Nephron progenitor cell (in vitro differentiated cells): ENCODE results near the gene COMP.

Experiments used
- DNase-seq: peaks from one replicate; pipeline ENCODE4 v3.0.0; 2021
- H3K27ac Mint-ChIP-seq: 2 replicates; pipeline ENCODE4 v1.8.0; 2021; ENCODE audit warnings: mild to moderate bottlenecking, moderate library complexity, mixed read lengths
- H3K27me3 Mint-ChIP-seq: 2 replicates; pipeline ENCODE4 v1.8.0; 2021; ENCODE audit warnings: mild to moderate bottlenecking, low read depth, mixed read lengths; ENCODE audit not compliant: poor library complexity
- H3K36me3 Mint-ChIP-seq: 2 replicates; pipeline ENCODE4 v1.8.0; 2021; ENCODE audit warnings: low read depth, mixed read lengths
- H3K4me1 Mint-ChIP-seq: 2 replicates; pipeline ENCODE4 v1.8.0; 2021; ENCODE audit warnings: mixed read lengths
- H3K4me3 Mint-ChIP-seq: 2 replicates; pipeline ENCODE4 v1.8.0; 2021; ENCODE audit warnings: mild to moderate bottlenecking, moderate library complexity, mixed read lengths
- H3K9me3 Mint-ChIP-seq: 2 replicates; pipeline ENCODE4 v1.8.0; 2021; ENCODE audit warnings: mild to moderate bottlenecking, moderate library complexity, mixed read lengths
- CTCF ChIP-seq: fragments of 200-600 bp; sonication (generic); IDR thresholded peaks from 2 replicates; pipeline ENCODE4 v1.5.0; 2021; ENCODE audit warnings: antibody characterized with exemption

The COMP gene

GRCh38 chr19:18833141-18833476 lies 42.0 kb upstream of the COMP start:
- no peaks in the 10 kb centered on the region for H3K9me3 Mint-ChIP-seq
- peaks cover 30% of the 10 kb centered on the region for H3K27me3 Mint-ChIP-seq
- H3K27ac Mint-ChIP-seq = no peak overlapping the region
- H3K4me3 Mint-ChIP-seq = peak overlapping the region; percentile 98
- peaks cover 49% of the 10 kb centered on the region for H3K4me1 Mint-ChIP-seq
- no peak for TF ChIP-seq CTCF
- DNase-seq = no peak
- H3K36me3 Mint-ChIP-seq = peaks cover 35% of the 10 kb centered on the region

GRCh38 chr19:18832306-18833140 lies 41.4 kb upstream of the COMP start:
- TF ChIP-seq CTCF = no peak
- Mint-ChIP-seq H3K27ac (peak overlapping the region; percentile 96), H3K4me1 (peaks cover 43% of the 10 kb centered on the region), H3K27me3 (peaks cover 36% of the 10 kb centered on the region), H3K4me3 (peak overlapping the region; percentile 98), H3K9me3 (peaks cover 4% of the 10 kb centered on the region), H3K36me3 (peaks cover 30% of the 10 kb centered on the region)
- DNase-seq = peak; percentile 46

GRCh38 chr19:18831524-18832305 lies 40.6 kb upstream of the COMP start, which contains the start of gene UPF1:
TSS of gene UPF1 (plus strand) at chr19:18831959. CDS start at chr19:18832210, 251 bp downstream.
- peak within 1 kb of the TSS; percentile 96 for H3K27ac Mint-ChIP-seq
- DNase-seq = peak; percentile 99
- no peak for TF ChIP-seq CTCF
- H3K4me3 Mint-ChIP-seq = peak within 1 kb of the TSS; percentile 98
- peaks cover 38% of the 10 kb centered on the region for H3K4me1 Mint-ChIP-seq
- H3K27me3 Mint-ChIP-seq = peaks cover 37% of the 10 kb centered on the region
- peaks cover 10% of the 10 kb centered on the region for H3K9me3 Mint-ChIP-seq
- H3K36me3 Mint-ChIP-seq = peaks cover 24% of the 10 kb centered on the region

GRCh38 chr19:18830488-18830887 lies 39.4 kb upstream of the COMP start:
- no peak for DNase-seq
- H3K4me1 Mint-ChIP-seq = peaks cover 27% of the 10 kb centered on the region
- no peak overlapping the region for H3K27ac Mint-ChIP-seq
- H3K36me3 Mint-ChIP-seq = peaks cover 13% of the 10 kb centered on the region
- TF ChIP-seq CTCF = no peak
- H3K27me3 Mint-ChIP-seq = peaks cover 47% of the 10 kb centered on the region
- peaks cover 21% of the 10 kb centered on the region for H3K9me3 Mint-ChIP-seq
- H3K4me3 Mint-ChIP-seq = peak overlapping the region; percentile 36

- no peak for TF ChIP-seq CTCF
- no peak overlapping the region for H3K4me3 Mint-ChIP-seq
- peaks cover 54% of the 10 kb centered on the region for H3K27me3 Mint-ChIP-seq
- H3K9me3 Mint-ChIP-seq = peaks cover 26% of the 10 kb centered on the region
- H3K27ac Mint-ChIP-seq = no peak overlapping the region
- peaks cover 13% of the 10 kb centered on the region for H3K4me1 Mint-ChIP-seq
- DNase-seq = no peak
- H3K36me3 Mint-ChIP-seq = peaks cover 4% of the 10 kb centered on the region
These were observed 37.7 kb upstream of the COMP start for GRCh38 chr19:18828786-18829185.
